NCI-H524 (cell line): ENCODE results near the gene FYN.

ENCODE experiments used
- DNase-seq, 2 experiments: peaks; one replicate each; lab custom pipeline; 2025; lab: John Stamatoyannopoulos, UW

The FYN gene

GRCh38 chr6:111725446-111726112 is 147.7 kb downstream of the FYN start:
- DNase-seq, result no peak

- no peak for DNase-seq
These were observed 148.7 kb downstream of the FYN start for GRCh38 chr6:111724505-111724904.

GRCh38 chr6:111724039-111724438 is 149.2 kb downstream of the FYN start:
- DNase-seq, result no peak

GRCh38 chr6:111723412-111723970 is 149.8 kb downstream of the FYN start:
- no peak for DNase-seq

GRCh38 chr6:111722179-111722731 is 151.0 kb downstream of the FYN start:
- DNase-seq, result no peak

GRCh38 chr6:111721753-111722154 is 151.5 kb downstream of the FYN start:
- DNase-seq, result peak in 1 of 2 experiments; percentile 19

- no peak for DNase-seq
These were observed 152.2 kb downstream of the FYN start for GRCh38 chr6:111720931-111721496.

- no peak for DNase-seq
These were observed 154.3 kb downstream of the FYN start for GRCh38 chr6:111718990-111719389.

GRCh38 chr6:111718326-111718725 is 154.9 kb downstream of the FYN start:
- DNase-seq, result no peak

- DNase-seq, result no peak
These were observed 155.6 kb downstream of the FYN start for GRCh38 chr6:111717621-111718020.

GRCh38 chr6:111716325-111716724 is 156.9 kb downstream of the FYN start:
- no peak for DNase-seq

GRCh38 chr6:111715321-111715720 is 157.9 kb downstream of the FYN start:
- DNase-seq, result no peak

- no peak for DNase-seq
These were observed 158.6 kb downstream of the FYN start for GRCh38 chr6:111714416-111715270.

- DNase-seq, result no peak
These were observed 159.4 kb downstream of the FYN start for GRCh38 chr6:111713811-111714210.

GRCh38 chr6:111713236-111713635 is 160.0 kb downstream of the FYN start:
- no peak for DNase-seq

- DNase-seq, result peak in 1 of 2 experiments; percentile 57
These were observed 161.1 kb downstream of the FYN start for GRCh38 chr6:111711984-111712752.

GRCh38 chr6:111711476-111711875 is 161.8 kb downstream of the FYN start:
- DNase-seq, result peak; percentile 86 to 96

- DNase-seq, result no peak
These were observed 162.3 kb downstream of the FYN start for GRCh38 chr6:111710911-111711310.

GRCh38 chr6:111710439-111710838 is 162.8 kb downstream of the FYN start:
- no peak for DNase-seq

- peak; percentile 40 to 73 for DNase-seq
These were observed 163.4 kb downstream of the FYN start for GRCh38 chr6:111709615-111710398.

GRCh38 chr6:111709201-111709600 is 164.1 kb downstream of the FYN start:
- DNase-seq, result no peak
